GM10248 (cell line): ENCODE results near the gene PDE6H.

ENCODE experiments used
- CTCF ChIA-PET: fragments of 300-600 bp; sonication (Branson Sonifier 250); formaldehyde crosslinking; extraction: SDS; loops from one replicate; lab custom pipeline; 2021; ENCODE audit warnings: antibody characterized with exemption; lab: Yijun Ruan, JAX
- POLR2A ChIA-PET: fragments of 350-650 bp; sonication (Branson Sonifier 250); formaldehyde crosslinking; extraction: SDS; loops from one replicate; lab custom pipeline; 2020; ENCODE audit warnings: antibody characterized with exemption; lab: Yijun Ruan, JAX
- DNase-seq: peaks from one replicate; pipeline ENCODE4 v3.0.0; 2012; ENCODE audit errors: extremely low spot score
- TF ChIP-seq, protein P1 (sequence below): IDR thresholded peaks from 2 replicates; pipeline ENCODE4 v1.5.1; 2012; ENCODE audit warnings: mild to moderate bottlenecking, low read depth; ENCODE audit errors: extremely low read depth, missing control alignments, control extremely low read depth

Gene PDE6H

DNA sequence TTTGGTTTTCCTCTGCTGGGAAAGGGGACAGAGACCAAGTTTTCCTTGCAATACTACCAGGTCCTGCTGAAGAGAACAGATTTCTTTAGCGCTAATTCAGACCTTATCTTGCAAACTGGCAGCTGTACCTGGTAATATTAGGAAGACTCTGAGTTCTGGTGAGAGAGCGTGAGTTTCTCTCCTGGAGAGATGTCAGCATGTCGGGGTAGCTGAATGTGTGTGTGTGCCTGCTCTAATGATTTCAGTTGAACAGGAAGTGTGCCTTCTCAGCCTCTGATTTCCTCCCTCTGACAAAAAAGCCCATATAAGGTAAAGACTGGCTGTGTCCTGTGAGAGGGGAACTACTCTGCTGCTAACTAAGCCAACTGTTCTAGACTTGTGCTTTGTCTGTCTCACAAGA lies 24.2 kb upstream of the PDE6H start:
- CTCF ChIA-PET: interaction anchor here (1.1 to 1.5 kb wide), 4 partner anchors 9 to 47 kb away, joined by 3 to 6 read pairs (median 4); no protein-coding TSS in a partner anchor
- POLR2A ChIA-PET: no interaction called here
- TF ChIP-seq, protein P1, sequence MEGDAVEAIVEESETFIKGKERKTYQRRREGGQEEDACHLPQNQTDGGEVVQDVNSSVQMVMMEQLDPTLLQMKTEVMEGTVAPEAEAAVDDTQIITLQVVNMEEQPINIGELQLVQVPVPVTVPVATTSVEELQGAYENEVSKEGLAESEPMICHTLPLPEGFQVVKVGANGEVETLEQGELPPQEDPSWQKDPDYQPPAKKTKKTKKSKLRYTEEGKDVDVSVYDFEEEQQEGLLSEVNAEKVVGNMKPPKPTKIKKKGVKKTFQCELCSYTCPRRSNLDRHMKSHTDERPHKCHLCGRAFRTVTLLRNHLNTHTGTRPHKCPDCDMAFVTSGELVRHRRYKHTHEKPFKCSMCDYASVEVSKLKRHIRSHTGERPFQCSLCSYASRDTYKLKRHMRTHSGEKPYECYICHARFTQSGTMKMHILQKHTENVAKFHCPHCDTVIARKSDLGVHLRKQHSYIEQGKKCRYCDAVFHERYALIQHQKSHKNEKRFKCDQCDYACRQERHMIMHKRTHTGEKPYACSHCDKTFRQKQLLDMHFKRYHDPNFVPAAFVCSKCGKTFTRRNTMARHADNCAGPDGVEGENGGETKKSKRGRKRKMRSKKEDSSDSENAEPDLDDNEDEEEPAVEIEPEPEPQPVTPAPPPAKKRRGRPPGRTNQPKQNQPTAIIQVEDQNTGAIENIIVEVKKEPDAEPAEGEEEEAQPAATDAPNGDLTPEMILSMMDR: no peak
- peak; percentile 70 for DNase-seq

DNA sequence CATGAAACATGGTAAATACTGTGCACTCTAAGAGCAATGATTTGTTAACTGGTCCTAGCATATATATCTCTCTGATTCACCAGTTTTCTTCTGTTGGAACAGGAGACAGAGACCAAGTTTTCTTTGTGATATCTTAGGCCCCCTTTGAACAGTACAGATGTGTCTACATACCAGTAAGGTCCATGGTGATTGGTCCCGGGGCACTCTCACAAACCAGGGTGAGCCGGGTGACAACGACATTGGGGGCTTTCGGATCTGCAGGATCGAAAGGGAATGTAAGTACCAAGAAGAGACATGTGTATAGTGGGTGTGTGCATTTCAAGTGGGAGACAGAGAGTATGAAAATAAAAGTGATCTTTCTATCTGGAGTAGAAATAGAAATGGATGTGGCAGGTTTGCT lies 23.2 kb upstream of the PDE6H start:
- POLR2A ChIA-PET: no interaction called here
- DNase-seq: no peak
- CTCF ChIA-PET: no interaction called here
- TF ChIP-seq, protein P1: no peak

GRCh38 chr12:14950421-14950820 lies 22.4 kb upstream of the PDE6H start:
- no peak for DNase-seq
- POLR2A ChIA-PET: no interaction called here
- CTCF ChIA-PET: no interaction called here
- TF ChIP-seq, protein P1: no peak

- TF ChIP-seq, protein P1: no peak
- no peak for DNase-seq
- ChIA-PET CTCF (interaction anchor here (1.1 to 1.5 kb wide), 2 partner anchors 10 to 44 kb away, joined by 3 to 4 read pairs; partner anchors contain the start of gene ARHGDIB), POLR2A (no interaction called here)
These were observed 21.7 kb upstream of the PDE6H start for GRCh38 chr12:14950982-14951746.

DNA sequence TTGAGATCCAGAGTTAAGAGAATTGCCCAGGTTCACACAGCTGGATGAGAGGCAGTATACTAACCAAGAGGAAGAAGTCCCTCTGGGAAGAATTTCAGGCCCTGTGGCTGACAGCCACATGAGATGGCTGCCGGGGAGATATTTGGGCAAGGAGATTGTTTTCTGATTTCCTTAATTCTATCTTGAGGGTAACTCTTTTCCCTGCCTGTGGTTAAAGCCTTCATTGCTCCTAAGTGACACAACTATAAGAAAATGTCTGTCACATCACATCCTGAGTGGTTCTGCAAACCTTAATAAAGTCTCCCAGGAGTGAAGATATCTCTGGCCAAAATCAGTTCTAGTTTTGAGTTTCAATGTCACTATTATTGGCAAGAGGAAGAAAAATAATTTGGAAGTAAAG lies 21.0 kb upstream of the PDE6H start:
- TF ChIP-seq, protein P1: no peak
- POLR2A ChIA-PET: interaction anchor here (0.6 kb wide), 1 partner anchor 27 kb away, joined by 4 read pairs; no protein-coding TSS in a partner anchor
- CTCF ChIA-PET: interaction anchor here (1.1 to 1.5 kb wide), 2 partner anchors 10 to 43 kb away, joined by 3 to 4 read pairs; partner anchors contain the start of gene ARHGDIB
- DNase-seq: no peak

GRCh38 chr12:14952299-14952921 lies 20.4 kb upstream of the PDE6H start:
- TF ChIP-seq, protein P1: no peak
- CTCF ChIA-PET: interaction anchor here (1.1 to 1.5 kb wide), 2 partner anchors 9 to 43 kb away, joined by 3 to 4 read pairs; partner anchors contain the start of gene ARHGDIB
- POLR2A ChIA-PET: interaction anchor here (0.6 kb wide), 1 partner anchor 26 kb away, joined by 4 read pairs; no protein-coding TSS in a partner anchor
- peak; percentile 28 for DNase-seq
